GM18526 (cell line): ENCODE measurements around the gene MICAL2.

ENCODE experiments used
- POLR2A ChIP-seq: IDR thresholded peaks from 3 replicates; pipeline ENCODE4 v1.6.1; 2011; ENCODE audit not compliant: insufficient read length; ENCODE audit errors: extremely low read depth

The MICAL2 gene

DNA sequence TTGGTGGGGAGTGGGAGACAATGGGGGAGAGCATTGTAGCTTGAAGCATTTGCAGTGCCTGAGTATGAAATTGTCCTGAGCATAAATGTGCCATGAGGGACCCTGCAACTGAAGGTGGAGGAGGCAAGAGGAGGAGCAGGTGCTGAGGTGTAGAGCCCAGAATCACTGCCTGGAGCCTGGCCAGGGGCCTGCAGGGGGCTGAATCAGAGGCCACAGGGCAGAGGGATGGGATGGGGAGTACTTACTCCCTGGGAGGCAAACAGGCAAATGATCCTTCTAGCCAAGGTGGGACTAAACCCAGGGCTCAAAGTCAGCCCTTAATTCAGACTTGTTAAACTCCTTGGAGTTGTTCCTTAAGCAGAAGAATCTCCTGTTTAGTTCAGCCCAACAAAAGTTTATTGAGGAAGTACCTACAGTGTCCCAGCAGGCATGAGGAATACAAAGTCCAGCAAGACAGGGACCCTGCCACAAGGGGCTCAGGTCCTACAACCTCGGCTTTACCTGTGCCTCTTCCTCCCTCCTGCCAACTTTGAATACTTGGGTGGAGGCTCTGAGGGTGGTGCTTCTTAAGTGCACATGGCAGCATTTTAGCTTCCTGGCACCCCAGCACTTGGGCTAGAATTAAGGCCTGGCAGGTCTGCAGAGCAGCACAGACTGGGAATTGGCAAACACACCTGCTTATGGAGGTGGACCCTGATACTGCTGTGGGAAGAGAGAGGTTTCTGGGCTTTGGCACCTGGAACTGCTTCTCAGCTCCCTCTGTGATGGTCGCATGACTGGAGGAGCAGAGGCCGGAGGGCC, 20.0 kb downstream of the MICAL2 start:
- no peak for TF ChIP-seq POLR2A

DNA sequence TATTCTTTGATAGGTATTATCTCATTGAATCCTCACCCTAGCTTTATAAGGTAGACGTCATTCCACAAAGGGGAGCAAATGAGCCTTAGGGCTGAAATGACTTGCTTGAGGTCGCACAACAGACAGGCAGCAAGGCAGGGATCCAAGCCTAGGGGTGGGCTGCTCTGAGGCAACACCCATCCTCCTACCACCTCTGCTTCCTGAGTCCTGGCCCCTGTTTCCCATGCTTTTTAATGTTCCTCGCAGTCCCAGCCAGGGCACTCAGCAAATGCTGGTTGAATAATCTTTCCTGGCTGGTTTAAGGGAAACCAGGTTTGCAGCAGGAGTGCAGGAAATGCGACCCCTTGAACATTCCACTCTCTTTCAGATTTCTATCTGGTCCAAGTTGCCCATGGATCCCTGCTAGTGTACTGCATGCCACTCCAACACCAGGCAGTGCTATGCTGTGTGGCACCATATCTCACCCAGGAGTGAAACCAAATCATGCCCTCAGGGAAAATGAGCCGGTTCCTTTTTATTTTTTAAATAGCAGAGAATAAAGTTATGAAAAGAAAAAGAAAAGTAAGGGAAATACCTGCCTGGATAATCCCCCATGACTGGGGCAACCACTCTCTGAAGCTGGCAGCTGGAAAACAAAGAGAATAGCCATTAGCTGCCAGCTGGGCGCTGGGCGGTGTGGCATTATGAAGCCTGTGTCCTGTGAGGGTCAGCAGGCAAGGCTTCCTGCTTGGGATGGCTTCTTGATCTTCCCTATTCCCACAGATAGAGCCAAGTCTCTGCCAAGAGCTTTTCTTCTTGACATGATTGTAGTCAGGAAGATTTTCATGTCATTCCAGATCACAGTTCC, 21.8 kb downstream of the MICAL2 start:
- no peak for TF ChIP-seq POLR2A

DNA sequence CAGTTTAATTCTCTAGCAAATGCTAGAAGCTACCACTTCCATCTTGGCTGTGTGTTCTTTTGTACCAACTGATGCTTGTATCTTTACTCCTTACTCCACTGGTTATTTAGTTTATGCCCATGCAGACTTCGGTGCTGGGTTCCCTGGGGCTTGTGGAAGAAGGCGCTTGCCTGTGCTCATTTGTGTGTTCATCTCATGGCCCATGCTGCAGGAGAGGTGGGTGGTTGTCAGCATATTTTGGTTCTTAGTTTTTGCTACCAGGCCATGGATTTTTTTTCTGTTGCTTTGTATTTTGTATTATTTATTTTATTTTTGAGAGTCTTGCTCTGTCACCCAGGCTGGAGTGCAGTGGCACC, 22.4 kb downstream of the MICAL2 start:
- TF ChIP-seq POLR2A: no peak

- TF ChIP-seq POLR2A: no peak
Observed at GRCh38 chr11:12133547-12134235, 23.3 kb downstream of the MICAL2 start.

- TF ChIP-seq POLR2A: no peak
Observed at GRCh38 chr11:12134236-12134585, 23.8 kb downstream of the MICAL2 start.

- TF ChIP-seq POLR2A: no peak
Observed at GRCh38 chr11:12135185-12135584, 24.8 kb downstream of the MICAL2 start.

DNA sequence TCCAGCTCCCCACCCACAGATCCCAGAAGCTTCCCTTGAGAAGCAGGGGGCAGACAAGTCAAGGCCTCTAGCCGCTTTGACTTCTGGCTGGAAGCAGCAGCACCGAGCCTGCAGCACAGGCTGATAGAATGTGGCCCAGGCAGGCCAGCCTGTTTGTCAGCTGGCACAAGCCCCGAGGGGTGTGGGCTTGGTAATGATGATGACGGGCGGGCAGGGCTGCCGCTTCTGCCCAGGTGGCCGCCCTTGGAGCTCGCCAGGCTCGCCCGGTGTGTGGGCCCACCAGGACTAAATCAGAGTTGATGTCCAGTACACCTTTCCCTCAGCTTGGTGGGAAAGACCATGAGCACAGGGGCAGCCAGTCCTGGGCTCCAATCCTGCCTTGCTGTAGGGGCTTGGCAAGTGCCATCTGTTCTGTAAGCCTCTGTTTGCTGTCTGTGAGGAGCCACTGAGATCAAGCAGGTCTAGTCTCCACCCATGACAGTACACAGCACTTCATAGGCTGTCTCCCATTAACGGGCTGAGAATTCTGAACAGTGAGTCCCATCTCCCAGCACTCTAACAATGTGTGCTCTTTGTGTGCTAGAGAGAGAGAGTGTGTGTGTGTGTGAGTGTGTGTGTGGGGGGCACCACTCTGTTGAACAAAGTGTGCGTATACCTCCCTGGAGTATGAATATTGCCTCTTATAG, 26.8 kb downstream of the MICAL2 start:
- TF ChIP-seq POLR2A: no peak

- no peak for TF ChIP-seq POLR2A
Observed at GRCh38 chr11:12137938-12138731, 27.7 kb downstream of the MICAL2 start.

DNA sequence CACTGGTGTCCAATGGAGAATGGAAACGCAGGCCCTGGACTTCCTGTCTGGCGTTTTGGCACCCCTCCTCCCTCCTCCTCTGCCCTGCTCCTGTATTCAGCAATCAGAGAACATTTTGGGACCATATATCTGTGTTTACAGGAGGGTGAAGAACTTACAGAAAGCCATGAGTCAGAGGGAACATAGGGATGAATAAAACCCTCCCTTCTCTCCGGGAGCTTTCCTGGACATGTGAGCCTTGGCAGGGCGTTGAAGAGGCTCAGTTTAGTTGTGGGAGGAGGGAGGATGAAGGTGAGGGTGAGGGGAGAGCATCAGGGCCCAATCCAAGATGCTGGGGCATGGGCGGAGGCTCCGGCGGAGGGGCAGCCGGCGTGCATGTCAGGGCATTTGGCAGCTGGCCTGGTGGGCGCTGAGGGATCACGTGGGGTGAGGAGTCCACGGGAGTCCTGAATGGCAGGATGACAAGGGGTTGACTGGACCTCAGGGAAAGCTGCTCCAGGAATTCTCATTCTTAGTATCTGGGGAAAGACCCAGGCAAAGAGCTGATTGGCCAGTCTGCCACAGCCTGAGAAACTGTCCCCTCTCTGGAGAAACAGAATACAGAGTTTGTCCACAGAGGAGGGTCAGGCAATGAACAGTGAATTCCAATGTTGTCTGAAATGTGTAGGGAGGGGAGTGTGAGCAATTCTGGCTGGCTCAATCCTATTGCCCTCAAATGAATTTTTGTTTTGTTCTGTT, 28.9 kb downstream of the MICAL2 start:
- TF ChIP-seq POLR2A: no peak

DNA sequence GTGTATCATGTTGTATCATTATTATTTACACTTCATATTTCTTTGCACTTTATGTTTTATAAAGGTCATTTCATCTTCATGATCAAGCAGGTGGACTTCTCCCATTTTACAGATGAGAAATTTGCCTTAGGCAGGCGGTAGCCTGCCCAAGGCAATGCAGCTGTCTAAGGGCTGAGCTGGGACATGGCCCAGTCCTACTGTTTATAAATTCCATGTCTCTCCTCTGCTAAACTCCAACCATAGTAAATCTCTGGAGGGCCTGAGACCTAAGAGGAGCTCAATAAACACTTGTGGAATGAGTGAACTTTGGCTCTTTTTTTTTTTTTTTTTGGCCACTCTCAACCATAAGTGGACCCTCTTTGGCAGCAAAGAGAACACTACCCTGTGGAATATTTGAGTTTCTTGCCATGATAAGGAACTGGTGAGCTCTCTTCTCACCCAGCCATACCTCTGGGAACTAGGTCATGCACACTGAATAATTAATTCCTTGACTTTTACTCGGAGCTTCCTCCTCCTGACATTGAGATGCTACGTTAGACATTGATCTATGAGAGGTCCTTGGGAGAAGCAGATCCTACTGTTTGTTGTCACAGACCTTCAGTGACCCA, 29.9 kb downstream of the MICAL2 start:
- no peak for TF ChIP-seq POLR2A

DNA sequence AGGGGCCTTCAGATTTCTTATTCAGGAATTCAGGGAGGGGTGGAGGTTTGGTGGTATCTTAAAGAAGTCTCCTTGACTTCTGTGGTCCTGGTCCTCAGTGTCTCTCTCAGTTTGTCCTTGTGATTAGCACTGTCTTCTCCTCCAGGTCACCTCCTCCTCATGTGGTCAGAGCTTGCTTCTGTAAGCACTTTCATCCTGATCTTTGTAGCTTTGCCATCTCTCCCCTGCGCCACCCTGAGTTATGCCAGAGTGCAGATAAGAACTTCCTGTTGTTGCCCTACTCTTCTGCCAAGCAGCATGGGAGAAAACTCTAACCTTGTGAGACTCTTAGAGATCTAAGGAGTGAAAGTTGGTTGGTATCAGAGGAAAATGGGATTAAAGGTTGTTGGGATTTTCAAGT, 30.9 kb downstream of the MICAL2 start:
- TF ChIP-seq POLR2A: no peak

GRCh38 chr11:12142176-12142575, 31.8 kb downstream of the MICAL2 start:
- TF ChIP-seq POLR2A: no peak

- no peak for TF ChIP-seq POLR2A
Observed at GRCh38 chr11:12142909-12143308, 32.5 kb downstream of the MICAL2 start.
